T-helper 22 cell (primary cell): ENCODE measurements around the gene LMNTD2.
"Not testable (repeated sequence)": the region's sequence is repeated elsewhere in the genome, so short reads cannot be mapped to it uniquely, and the experiment has no call there.

ENCODE experiments used
- DNase-seq: peaks from one replicate; pipeline ENCODE4 v3.0.0-alpha.2; 2020; ENCODE audit warnings: low read depth

Gene LMNTD2

GRCh38 chr11:587546-587945 lies 27.0 kb upstream of the LMNTD2 start:
- no peak for DNase-seq

- DNase-seq: no peak
These were observed 26.1 kb upstream of the LMNTD2 start for GRCh38 chr11:586376-587316.

GRCh38 chr11:584287-584686 lies 23.7 kb upstream of the LMNTD2 start:
- DNase-seq: no peak

- DNase-seq: no peak
These were observed 21.2 kb upstream of the LMNTD2 start for GRCh38 chr11:581752-582151.

GRCh38 chr11:581342-581741 lies 20.8 kb upstream of the LMNTD2 start:
- DNase-seq: no peak

GRCh38 chr11:579830-580601 lies 19.5 kb upstream of the LMNTD2 start:
- no peak for DNase-seq

GRCh38 chr11:578276-579035 lies 17.9 kb upstream of the LMNTD2 start:
- no peak for DNase-seq

- no peak for DNase-seq
These were observed 17.0 kb upstream of the LMNTD2 start for GRCh38 chr11:577611-577894.

- no peak for DNase-seq
These were observed 16.5 kb upstream of the LMNTD2 start for GRCh38 chr11:576811-577610.

- peak; percentile 91 for DNase-seq
These were observed 15.6 kb upstream of the LMNTD2 start, which contains the start of gene PHRF1 for GRCh38 chr11:575996-576768. Gene PHRF1, plus strand, starts transcription at chr11:576470. Its CDS starts 5,043 bp downstream, at chr11:581513.

GRCh38 chr11:575313-575995 lies 14.9 kb upstream of the LMNTD2 start:
- DNase-seq: no peak

- DNase-seq: no peak
These were observed 14.2 kb upstream of the LMNTD2 start for GRCh38 chr11:574632-575312.

GRCh38 chr11:574031-574570 lies 13.6 kb upstream of the LMNTD2 start:
- not testable (repeated sequence) for DNase-seq

- DNase-seq: no peak
These were observed 12.7 kb upstream of the LMNTD2 start for GRCh38 chr11:573146-573759.

- no peak for DNase-seq
These were observed 11.3 kb upstream of the LMNTD2 start for GRCh38 chr11:571802-572185.

- no peak for DNase-seq
These were observed 8.8 kb upstream of the LMNTD2 start for GRCh38 chr11:569158-569885.

- peak; percentile 91 for DNase-seq
These were observed 8.0 kb upstream of the LMNTD2 start for GRCh38 chr11:568306-569157.
